HG03097 (cell line): ENCODE results near the gene UBD.

Experiments used
- ATAC-seq: cut with Tn5 transposase; IDR thresholded peaks from one replicate; pipeline ENCODE4 v1.9.1; 2021; ENCODE audit not compliant: unreplicated experiment, low FRiP score

Gene UBD

GRCh38 chr6:29561606-29562181, 2.2 kb upstream of the UBD start:
- no peak for ATAC-seq

GRCh38 chr6:29561091-29561490, 1.6 kb upstream of the UBD start:
- ATAC-seq = no peak

GRCh38 chr6:29558439-29559079, 973 bp downstream of the UBD start:
- ATAC-seq = no peak

- no peak for ATAC-seq
Measured at GRCh38 chr6:29557320-29557719, 2.2 kb downstream of the UBD start.

- no peak for ATAC-seq
Measured at GRCh38 chr6:29554764-29555163, 4.8 kb downstream of the UBD start.

- ATAC-seq = no peak
Measured at GRCh38 chr6:29553268-29554057, 6.1 kb downstream of the UBD start.

- no peak for ATAC-seq
Measured at GRCh38 chr6:29552512-29553051, 7.0 kb downstream of the UBD start.

- ATAC-seq = no peak
Measured at GRCh38 chr6:29547573-29547972, 12.0 kb downstream of the UBD start.

GRCh38 chr6:29537714-29538403, 21.7 kb downstream of the UBD start:
- ATAC-seq = no peak

- ATAC-seq = no peak
Measured at GRCh38 chr6:29532320-29532951, 27.1 kb downstream of the UBD start.

- no peak for ATAC-seq
Measured at GRCh38 chr6:29531668-29532067, 27.9 kb downstream of the UBD start.

GRCh38 chr6:29530671-29531310, 28.7 kb downstream of the UBD start:
- no peak for ATAC-seq

GRCh38 chr6:29529956-29530355, 29.6 kb downstream of the UBD start:
- no peak for ATAC-seq

- no peak for ATAC-seq
Measured at GRCh38 chr6:29528988-29529560, 30.5 kb downstream of the UBD start.

- ATAC-seq = no peak
Measured at GRCh38 chr6:29528300-29528931, 31.1 kb downstream of the UBD start.

GRCh38 chr6:29527564-29527963, 32.0 kb downstream of the UBD start:
- ATAC-seq = no peak

GRCh38 chr6:29527126-29527525, 32.4 kb downstream of the UBD start:
- no peak for ATAC-seq

GRCh38 chr6:29525311-29525639, 34.3 kb downstream of the UBD start:
- ATAC-seq = no peak
